ENCODE data around the gene CST9.

DNA sequence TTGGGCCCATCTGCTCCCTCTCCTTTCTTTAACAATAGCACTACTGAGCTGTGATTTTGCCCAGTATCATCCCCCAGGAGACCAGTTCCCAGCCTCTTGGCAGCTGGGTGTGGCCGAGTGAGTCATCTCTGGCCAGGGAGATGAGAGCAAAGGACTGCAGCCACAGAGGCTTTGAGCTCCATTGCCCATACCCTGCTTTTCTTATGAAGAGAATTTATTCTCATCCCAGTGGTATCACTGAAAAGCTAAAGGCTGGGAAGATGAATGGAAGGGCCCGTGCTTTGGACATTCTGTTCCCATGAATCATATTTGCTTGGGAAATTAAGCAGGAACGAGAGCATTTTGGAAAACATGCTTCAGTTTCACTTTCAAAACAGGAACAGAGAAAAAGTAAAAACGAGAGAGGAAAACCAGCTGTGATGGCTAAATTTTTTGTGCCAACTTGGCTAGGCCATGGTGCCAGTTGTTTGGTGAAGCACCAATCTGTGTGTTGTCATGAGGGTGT is 17.2 kb upstream of the CST9 start:
- TF ChIP-seq CTCF (IDR thresholded peaks at IDR 0.05 in 4 of 5, conservative IDR thresholded peaks at IDR 0.05 in 1 of 5) = no peak
- peak in 1 of 2 donors; percentile 33 for TF ChIP-seq POLR2A (IDR thresholded peaks at IDR 0.05)

Measured in gastrocnemius medialis (tissue), 4 donors.